K562 (cell line): Measurements from ENCODE around the gene GSDME. TPM values are rescaled to one million over a fixed set of nuclear protein-coding genes. Genes with fewer than 3 reads are reported as not detected.

Source experiments
- BACH1 ChIP-seq: fragments of 200-800 bp; sonication (Bioruptor generic); IDR thresholded peaks from 2 replicates; pipeline ENCODE4 v1.6.1; 2016; ENCODE audit warnings: missing genetic modification characterization, missing compliant biosample characterization
- EP400 ChIP-seq: fragments of 450-650 bp; IDR thresholded peaks from 2 replicates; pipeline ENCODE4 v1.6.1; 2017; ENCODE audit warnings: antibody characterized with exemption, mild to moderate bottlenecking, moderate library complexity
- HNRNPH1 ChIP-seq: fragments of 200-400 bp; formaldehyde crosslinking; optimal IDR thresholded peaks from 2 replicates; pipeline ENCODE3; 2017; ENCODE audit warnings: low read depth, mild to moderate bottlenecking, low read length, moderate library complexity
- JUND ChIP-seq, 2 experiments: IDR thresholded peaks; 2 replicates in 1 of 2; 3 replicates in 1 of 2; pipeline ENCODE4 v1.6.1; 2011; ENCODE audit warnings: borderline replicate concordance in 2 of 2, low read depth in 2 of 2, low read length in 2 of 2, improper control_type of control experiment in 1 of 2, missing biosample characterization in 1 of 2, missing genetic modification characterization in 1 of 2, missing genetic modification reagents in 1 of 2
- L3MBTL2 ChIP-seq: fragments of 450-650 bp; IDR thresholded peaks from 2 replicates; pipeline ENCODE4 v1.6.1; 2016; ENCODE audit warnings: mild to moderate bottlenecking, moderate library complexity
- MAFG ChIP-seq: fragments of 450-650 bp; conservative IDR thresholded peaks from 2 replicates; pipeline ENCODE4 v1.6.1; 2016; ENCODE audit warnings: missing genetic modification characterization, missing compliant biosample characterization
- MAFK ChIP-seq: IDR thresholded peaks from 2 replicates; pipeline ENCODE4 v1.6.1; 2011; ENCODE audit warnings: low read length, improper control_type of control experiment
- NFE2 ChIP-seq: IDR thresholded peaks from 2 replicates; pipeline ENCODE4 v1.6.1; 2014; ENCODE audit warnings: antibody characterized with exemption, low read depth
- polyA plus RNA-seq, 8 experiments: library from polyadenylated mRNA; depleted of rRNA in 4 of 8; stranded (reverse) in 5 of 8; unstranded in 3 of 8; fragments of >200 nt; fragmentation: Nextera tagmentation in 2 of 8; fragmentation: Illumina TruSeq in 1 of 8; extraction: Ambion mirVana in 2 of 8; extraction: Trizol in 1 of 8; gene quantifications; 2 replicates each; pipeline versions ENCODE4 v1.2.1 to v1.2.3, GENCODE V29; 2011 to 2014; ENCODE audit warnings: inconsistent platforms in 1 of 8, missing spikeins in 1 of 8
- total RNA-seq, 7 experiments: library from RNA; depleted of rRNA in 6 of 7; stranded (reverse); fragments of >200 nt in 6 of 7; fragmentation: Illumina TruSeq in 2 of 7; extraction: Trizol in 2 of 7; gene quantifications; 2 replicates each; pipeline versions ENCODE4 v1.2.1 to v1.2.3, GENCODE V29; 2011 to 2021; ENCODE audit warnings: low replicate concordance in 1 of 7
- TF ChIP-seq, protein P1 (sequence below), 2 experiments: fragments of 450-650 bp in 1 of 2; sonication (generic) in 1 of 2; formaldehyde crosslinking in 1 of 2; IDR thresholded peaks in 1 of 2; conservative IDR thresholded peaks in 1 of 2; 2 replicates each; pipeline versions ENCODE4 v1.6.1 to v1.8.1; 2016 to 2023; ENCODE audit warnings: mild to moderate bottlenecking in 2 of 2, moderate library complexity in 2 of 2, inconsistent platforms in 1 of 2, missing genetic modification reagents in 1 of 2
- TF ChIP-seq, protein P2 (sequence below): fragments of 450-650 bp; IDR thresholded peaks from 2 replicates; pipeline ENCODE4 v1.6.1; 2016; ENCODE audit warnings: mild to moderate bottlenecking, moderate library complexity

The GSDME gene
- total and polyA plus RNA-seq, 9 of the 15 experiments (the other 6 are each of a cell fraction or from before 2014, with no cell fraction given), result 0.37 to 1.9 (median 0.62) TPM

DNA sequence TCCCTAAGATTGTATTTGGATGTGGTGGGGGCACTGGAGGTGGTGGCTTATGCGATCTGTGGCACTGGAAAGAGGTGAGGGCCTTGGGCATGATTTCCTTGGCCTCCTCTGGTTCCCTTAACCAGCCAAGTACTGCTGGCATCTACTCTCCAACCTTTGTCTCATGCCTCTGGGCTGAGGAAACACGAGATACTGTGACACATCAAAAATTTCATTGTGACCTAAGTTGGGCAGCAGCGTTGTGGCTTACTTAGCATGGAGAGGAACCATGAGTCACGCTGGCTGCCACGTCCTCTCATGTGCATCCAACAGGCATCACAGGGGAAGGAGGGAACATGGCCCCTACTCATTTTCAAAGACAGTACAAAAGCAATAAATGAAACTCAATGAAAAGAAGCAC lies 29.7 kb upstream of the GSDME start (continued):
- TF ChIP-seq, protein P1, sequence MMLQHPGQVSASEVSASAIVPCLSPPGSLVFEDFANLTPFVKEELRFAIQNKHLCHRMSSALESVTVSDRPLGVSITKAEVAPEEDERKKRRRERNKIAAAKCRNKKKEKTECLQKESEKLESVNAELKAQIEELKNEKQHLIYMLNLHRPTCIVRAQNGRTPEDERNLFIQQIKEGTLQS (IDR thresholded peaks at IDR 0.05), result peak; percentile 51
- TF ChIP-seq, protein P1 (CRISPR knock-in tag; conservative IDR thresholded peaks at IDR 0.05), result no peak
- TF ChIP-seq BACH1, result peak; percentile 65; the same call in 1 of the 2 replicates
- no peak for TF ChIP-seq HNRNPH1
- TF ChIP-seq MAFK, result 0 out of 2 replicates have a peak, but pooled peaks have one; percentile 16
- peak; percentile 70 for TF ChIP-seq L3MBTL2
- peak; percentile 60 for TF ChIP-seq MAFG (tag)
- peak; percentile 41 for TF ChIP-seq EP400
- peak; percentile 47; the same call in 1 of the 2 replicates for TF ChIP-seq NFE2
- TF ChIP-seq, protein P2, sequence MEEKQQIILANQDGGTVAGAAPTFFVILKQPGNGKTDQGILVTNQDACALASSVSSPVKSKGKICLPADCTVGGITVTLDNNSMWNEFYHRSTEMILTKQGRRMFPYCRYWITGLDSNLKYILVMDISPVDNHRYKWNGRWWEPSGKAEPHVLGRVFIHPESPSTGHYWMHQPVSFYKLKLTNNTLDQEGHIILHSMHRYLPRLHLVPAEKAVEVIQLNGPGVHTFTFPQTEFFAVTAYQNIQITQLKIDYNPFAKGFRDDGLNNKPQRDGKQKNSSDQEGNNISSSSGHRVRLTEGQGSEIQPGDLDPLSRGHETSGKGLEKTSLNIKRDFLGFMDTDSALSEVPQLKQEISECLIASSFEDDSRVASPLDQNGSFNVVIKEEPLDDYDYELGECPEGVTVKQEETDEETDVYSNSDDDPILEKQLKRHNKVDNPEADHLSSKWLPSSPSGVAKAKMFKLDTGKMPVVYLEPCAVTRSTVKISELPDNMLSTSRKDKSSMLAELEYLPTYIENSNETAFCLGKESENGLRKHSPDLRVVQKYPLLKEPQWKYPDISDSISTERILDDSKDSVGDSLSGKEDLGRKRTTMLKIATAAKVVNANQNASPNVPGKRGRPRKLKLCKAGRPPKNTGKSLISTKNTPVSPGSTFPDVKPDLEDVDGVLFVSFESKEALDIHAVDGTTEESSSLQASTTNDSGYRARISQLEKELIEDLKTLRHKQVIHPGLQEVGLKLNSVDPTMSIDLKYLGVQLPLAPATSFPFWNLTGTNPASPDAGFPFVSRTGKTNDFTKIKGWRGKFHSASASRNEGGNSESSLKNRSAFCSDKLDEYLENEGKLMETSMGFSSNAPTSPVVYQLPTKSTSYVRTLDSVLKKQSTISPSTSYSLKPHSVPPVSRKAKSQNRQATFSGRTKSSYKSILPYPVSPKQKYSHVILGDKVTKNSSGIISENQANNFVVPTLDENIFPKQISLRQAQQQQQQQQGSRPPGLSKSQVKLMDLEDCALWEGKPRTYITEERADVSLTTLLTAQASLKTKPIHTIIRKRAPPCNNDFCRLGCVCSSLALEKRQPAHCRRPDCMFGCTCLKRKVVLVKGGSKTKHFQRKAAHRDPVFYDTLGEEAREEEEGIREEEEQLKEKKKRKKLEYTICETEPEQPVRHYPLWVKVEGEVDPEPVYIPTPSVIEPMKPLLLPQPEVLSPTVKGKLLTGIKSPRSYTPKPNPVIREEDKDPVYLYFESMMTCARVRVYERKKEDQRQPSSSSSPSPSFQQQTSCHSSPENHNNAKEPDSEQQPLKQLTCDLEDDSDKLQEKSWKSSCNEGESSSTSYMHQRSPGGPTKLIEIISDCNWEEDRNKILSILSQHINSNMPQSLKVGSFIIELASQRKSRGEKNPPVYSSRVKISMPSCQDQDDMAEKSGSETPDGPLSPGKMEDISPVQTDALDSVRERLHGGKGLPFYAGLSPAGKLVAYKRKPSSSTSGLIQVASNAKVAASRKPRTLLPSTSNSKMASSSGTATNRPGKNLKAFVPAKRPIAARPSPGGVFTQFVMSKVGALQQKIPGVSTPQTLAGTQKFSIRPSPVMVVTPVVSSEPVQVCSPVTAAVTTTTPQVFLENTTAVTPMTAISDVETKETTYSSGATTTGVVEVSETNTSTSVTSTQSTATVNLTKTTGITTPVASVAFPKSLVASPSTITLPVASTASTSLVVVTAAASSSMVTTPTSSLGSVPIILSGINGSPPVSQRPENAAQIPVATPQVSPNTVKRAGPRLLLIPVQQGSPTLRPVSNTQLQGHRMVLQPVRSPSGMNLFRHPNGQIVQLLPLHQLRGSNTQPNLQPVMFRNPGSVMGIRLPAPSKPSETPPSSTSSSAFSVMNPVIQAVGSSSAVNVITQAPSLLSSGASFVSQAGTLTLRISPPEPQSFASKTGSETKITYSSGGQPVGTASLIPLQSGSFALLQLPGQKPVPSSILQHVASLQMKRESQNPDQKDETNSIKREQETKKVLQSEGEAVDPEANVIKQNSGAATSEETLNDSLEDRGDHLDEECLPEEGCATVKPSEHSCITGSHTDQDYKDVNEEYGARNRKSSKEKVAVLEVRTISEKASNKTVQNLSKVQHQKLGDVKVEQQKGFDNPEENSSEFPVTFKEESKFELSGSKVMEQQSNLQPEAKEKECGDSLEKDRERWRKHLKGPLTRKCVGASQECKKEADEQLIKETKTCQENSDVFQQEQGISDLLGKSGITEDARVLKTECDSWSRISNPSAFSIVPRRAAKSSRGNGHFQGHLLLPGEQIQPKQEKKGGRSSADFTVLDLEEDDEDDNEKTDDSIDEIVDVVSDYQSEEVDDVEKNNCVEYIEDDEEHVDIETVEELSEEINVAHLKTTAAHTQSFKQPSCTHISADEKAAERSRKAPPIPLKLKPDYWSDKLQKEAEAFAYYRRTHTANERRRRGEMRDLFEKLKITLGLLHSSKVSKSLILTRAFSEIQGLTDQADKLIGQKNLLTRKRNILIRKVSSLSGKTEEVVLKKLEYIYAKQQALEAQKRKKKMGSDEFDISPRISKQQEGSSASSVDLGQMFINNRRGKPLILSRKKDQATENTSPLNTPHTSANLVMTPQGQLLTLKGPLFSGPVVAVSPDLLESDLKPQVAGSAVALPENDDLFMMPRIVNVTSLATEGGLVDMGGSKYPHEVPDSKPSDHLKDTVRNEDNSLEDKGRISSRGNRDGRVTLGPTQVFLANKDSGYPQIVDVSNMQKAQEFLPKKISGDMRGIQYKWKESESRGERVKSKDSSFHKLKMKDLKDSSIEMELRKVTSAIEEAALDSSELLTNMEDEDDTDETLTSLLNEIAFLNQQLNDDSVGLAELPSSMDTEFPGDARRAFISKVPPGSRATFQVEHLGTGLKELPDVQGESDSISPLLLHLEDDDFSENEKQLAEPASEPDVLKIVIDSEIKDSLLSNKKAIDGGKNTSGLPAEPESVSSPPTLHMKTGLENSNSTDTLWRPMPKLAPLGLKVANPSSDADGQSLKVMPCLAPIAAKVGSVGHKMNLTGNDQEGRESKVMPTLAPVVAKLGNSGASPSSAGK, result peak; percentile 88
- peak; percentile 76 for TF ChIP-seq JUND (IDR thresholded peaks at IDR 0.05; ENCODE audit: borderline replicate concordance, low read depth, low read length)
- TF ChIP-seq JUND (tag; IDR thresholded peaks at IDR 0.05; ENCODE audit: borderline replicate concordance, low read depth, low read length), result peak; percentile 62; the same call in 2 of the 3 replicates
